Psoas muscle (tissue), 8 donors: ENCODE measurements around the gene REX1BD. TPM values are rescaled to one million over a fixed set of nuclear protein-coding genes. Genes with fewer than 3 reads are reported as not detected.
A peak's percentile ranks its signal among the peaks of the same experiment; 100 is the strongest.

Experiments used
- ATAC-seq, 4 donors: fragments of 200-7000 bp; cut with Tn5 transposase; one replicate each; pipeline ENCODE4 v1.9.1; 2020; ENCODE audit warnings: moderate library complexity in 3 of 4, mild to moderate bottlenecking in 2 of 4
- DNase-seq, 2 donors: peaks; one replicate each; pipeline ENCODE4 v3.0.0-alpha.2; 2020
- H3K27ac ChIP-seq: fragments of 200-600 bp; one replicate; pipeline ENCODE4 v1.8.0; 2022
- H3K27me3 ChIP-seq, 3 donors: fragments of 200-600 bp in 1 of 3; one replicate each; pipeline versions ENCODE4 v1.6.1 to v1.8.0; 2013 to 2022; ENCODE audit warnings: low read length in 2 of 3, mild to moderate bottlenecking in 2 of 3, moderate library complexity in 1 of 3; ENCODE audit not compliant: insufficient read depth in 3 of 3
- H3K36me3 ChIP-seq, 2 donors: fragments of 200-600 bp in 1 of 2; one replicate each; pipeline versions ENCODE4 v1.6.1 to v1.8.0; 2013 to 2022; ENCODE audit warnings: low read depth in 1 of 2, mild to moderate bottlenecking in 1 of 2, moderate library complexity in 1 of 2; ENCODE audit not compliant: insufficient read depth in 1 of 2
- H3K4me1 ChIP-seq: fragments of 200-600 bp; one replicate; pipeline ENCODE4 v1.8.0; 2022
- H3K4me3 ChIP-seq: fragments of 200-600 bp; one replicate; pipeline ENCODE4 v1.8.0; 2022; ENCODE audit warnings: mild to moderate bottlenecking
- H3K9me3 ChIP-seq: fragments of 200-600 bp; one replicate; pipeline ENCODE4 v1.8.0; 2022
- CTCF ChIP-seq: fragments of 200-600 bp; IDR thresholded peaks from one replicate; pipeline ENCODE4 v1.8.0; 2022; ENCODE audit warnings: antibody characterized with exemption
- WGBS, 3 donors: extraction: QIAGEN DNeasy Blood & Tissue Kit; methylation state at CpG; one replicate each; pipeline versions ENCODE4 v1.1.6 to v1.1.7; 2013; 5-methylcytosine and 5-hydroxymethylcytosine counted together
- intact Hi-C, 2 donors: fragments of 100-400 bp; cut with DNase I; formaldehyde crosslinking; loops; one replicate each; pipeline versions ENCODE4 v1.11.0 to v1.14.2; 2022
- polyA plus RNA-seq, 3 donors: library from polyadenylated mRNA; stranded (reverse); fragments of 200-250 nt; gene quantifications; one replicate each; pipeline ENCODE4 v1.2.3, GENCODE V29; 2013
- total RNA-seq, 4 donors: library from RNA; stranded (reverse); fragmentation: NEBNext Ultra II Directional in 2 of 4; extraction: Animal tissue kit (Norgen Biotek cat#: 25700) in 2 of 4; gene quantifications; one replicate each; pipeline versions ENCODE4 v1.2.1 to v1.2.4, GENCODE V29; 2021 to 2023
- donor health status: healthy with polysubstance abuse.
- donor health status: DM: no; HTN: no; CAD: no; lungs with moderate emphysema.
- donor health status: Bipolar disorder and iron deficiency.
- donor health status: healthy.
- donor health status: DM: yes; HTN: yes; CAD: no.
- donor health status: DM: no; HTN: no; CAD: no.
- donor health status: DM: no; HTN: no; CAD: no.
- donor health status: DM: yes; HTN: yes; CAD: no.

The REX1BD gene
- total and polyA plus RNA-seq, 7 donors = 52.1 to 105 (median 85.0) TPM

GRCh38 chr19:18586306-18586705 lies 2.3 kb upstream of the REX1BD start:
- Histone ChIP-seq H3K9me3 (no peaks in the 10 kb centered on the region), H3K4me3 (no peak overlapping the region), H3K27ac (no peak overlapping the region), H3K4me1 (peaks cover 5% of the 10 kb centered on the region), H3K36me3 (peaks cover 4 to 7% of the 10 kb centered on the region in 2 donors), H3K27me3 (no peaks in the 10 kb centered on the region)
- no peak for ATAC-seq
- DNase-seq = no peak
- no peak for TF ChIP-seq CTCF
- WGBS, 3 donors = 65 to 82% (median 73%) methylated on average over 2 of the region's 2 CpGs
- intact Hi-C loops = no loop called here

GRCh38 chr19:18587561-18587960 lies 1.0 kb upstream of the REX1BD start:
- no peaks in the 10 kb centered on the region for H3K27me3 ChIP-seq
- H3K4me1 ChIP-seq = peaks cover 5% of the 10 kb centered on the region
- WGBS, 3 donors = 91 to 92% (median 92%) methylated on average over 12 of the region's 12 CpGs
- DNase-seq = no peak
- ATAC-seq = no peak
- H3K4me3 ChIP-seq = no peak overlapping the region
- intact Hi-C loops = no loop called here
- no peak for TF ChIP-seq CTCF
- peaks cover 4 to 16% of the 10 kb centered on the region in 2 donors for H3K36me3 ChIP-seq
- H3K27ac ChIP-seq = peak overlapping the region; percentile 87
- H3K9me3 ChIP-seq = no peaks in the 10 kb centered on the region

GRCh38 chr19:18587962-18588610 lies 512 bp upstream of the REX1BD start:
- H3K4me1 ChIP-seq = peaks cover 5% of the 10 kb centered on the region
- H3K4me3 ChIP-seq = peak overlapping the region; percentile 78
- peaks cover 4 to 16% of the 10 kb centered on the region in 2 donors for H3K36me3 ChIP-seq
- peak overlapping the region; percentile 87 for H3K27ac ChIP-seq
- no peak for TF ChIP-seq CTCF
- no peaks in the 10 kb centered on the region for H3K9me3 ChIP-seq
- WGBS, 3 donors = 25 to 31% (median 27%) methylated on average over 16 of the region's 16 CpGs
- no peak for DNase-seq
- intact Hi-C loops = no loop called here
- H3K27me3 ChIP-seq = no peaks in the 10 kb centered on the region
- ATAC-seq = peak in 3 of 4 donors; percentile 0 to 2 (median 0)

- H3K4me3 ChIP-seq = peak overlapping the region; percentile 78
- H3K27me3 ChIP-seq = no peaks in the 10 kb centered on the region
- WGBS, 3 donors = 11 to 16% (median 12%) methylated on average over 43 to 52 of the region's 52 CpGs
- H3K4me1 ChIP-seq = peaks cover 12% of the 10 kb centered on the region
- no peaks in the 10 kb centered on the region for H3K9me3 ChIP-seq
- peak overlapping the region; percentile 87 for H3K27ac ChIP-seq
- intact Hi-C loops = loop anchor here in 1 of 2 donors (5.0 kb wide), 1 partner anchor 88 kb away; no protein-coding TSS in a partner anchor
- ATAC-seq = peak; percentile 66 to 80 (median 73)
- peaks cover 4 to 16% of the 10 kb centered on the region in 2 donors for H3K36me3 ChIP-seq
- DNase-seq = peak; percentile 75 to 84
- no peak for TF ChIP-seq CTCF
Observed at GRCh38 chr19:18589380-18590272, 1.0 kb downstream of the REX1BD start.
